IgD-negative memory B cell (primary cell): ENCODE results near the gene EPHA4. TPM values are rescaled to one million over a fixed set of nuclear protein-coding genes. Genes with fewer than 3 reads are reported as not detected.

ENCODE experiments used
- H3K27ac Mint-ChIP-seq, 3 donors: one replicate each; pipeline ENCODE4 v1.8.0; 2020 to 2022; ENCODE audit warnings: mild to moderate bottlenecking in 3 of 3, mixed read lengths in 3 of 3, moderate library complexity in 1 of 3
- H3K27me3 Mint-ChIP-seq: one replicate; pipeline ENCODE4 v1.8.0; 2021; ENCODE audit warnings: mixed read lengths
- H3K36me3 Mint-ChIP-seq: one replicate; pipeline ENCODE4 v1.8.0; 2020; ENCODE audit warnings: mild to moderate bottlenecking, mixed read lengths
- H3K4me1 Mint-ChIP-seq, 3 donors: one replicate each; pipeline ENCODE4 v1.8.0; 2020 to 2022; ENCODE audit warnings: mixed read lengths in 3 of 3, mild to moderate bottlenecking in 1 of 3
- H3K4me3 Mint-ChIP-seq, 4 donors: one replicate each; pipeline ENCODE4 v1.8.0; 2020 to 2022; ENCODE audit warnings: mild to moderate bottlenecking in 4 of 4, mixed read lengths in 4 of 4, moderate library complexity in 3 of 4
- H3K9me3 Mint-ChIP-seq, 3 donors: one replicate each; pipeline ENCODE4 v1.8.0; 2020 to 2021; ENCODE audit warnings: mixed read lengths in 3 of 3, mild to moderate bottlenecking in 1 of 3
- polyA plus RNA-seq: library from polyadenylated mRNA; unstranded; fragments of 300-500 nt; fragmentation: Illumina TruSeq; gene quantifications from one replicate; pipeline ENCODE4 v1.2.3, GENCODE V29; 2021

Gene EPHA4
- polyA plus RNA-seq, 1 donor from 2014 or later, result 29.3 TPM

GRCh38 chr2:221449406-221449805, 122.7 kb downstream of the EPHA4 start:
- H3K4me1 Mint-ChIP-seq, result peaks cover 14 to 22% (median 17%) of the 10 kb centered on the region in 3 donors
- peaks cover 6% of the 10 kb centered on the region for H3K36me3 Mint-ChIP-seq
- H3K9me3 Mint-ChIP-seq, result peaks cover 0 to 2% (median 0%) of the 10 kb centered on the region in 3 donors
- peaks cover 3% of the 10 kb centered on the region for H3K27me3 Mint-ChIP-seq
- H3K27ac Mint-ChIP-seq, result no peak overlapping the region
- no peak overlapping the region for H3K4me3 Mint-ChIP-seq

GRCh38 chr2:221448844-221449390, 123.2 kb downstream of the EPHA4 start:
- Mint-ChIP-seq H3K27ac (peak overlapping the region in 1 of 3 donors; percentile 28), H3K36me3 (peaks cover 6% of the 10 kb centered on the region), H3K4me1 (peaks cover 14 to 22% (median 17%) of the 10 kb centered on the region in 3 donors), H3K4me3 (peak overlapping the region in 1 of 4 donors; percentile 9), H3K27me3 (peaks cover 3% of the 10 kb centered on the region), H3K9me3 (peaks cover 0 to 2% (median 0%) of the 10 kb centered on the region in 3 donors)

- Mint-ChIP-seq H3K4me3 (peak overlapping the region in 1 of 4 donors; percentile 9), H3K9me3 (peaks cover 0 to 2% (median 0%) of the 10 kb centered on the region in 3 donors), H3K27ac (peak overlapping the region in 1 of 3 donors; percentile 50), H3K4me1 (peaks cover 14 to 22% (median 17%) of the 10 kb centered on the region in 3 donors), H3K27me3 (peaks cover 3% of the 10 kb centered on the region), H3K36me3 (peaks cover 6% of the 10 kb centered on the region)
These were observed 123.9 kb downstream of the EPHA4 start for GRCh38 chr2:221448057-221448843.

GRCh38 chr2:221447310-221447709, 124.8 kb downstream of the EPHA4 start:
- Mint-ChIP-seq H3K4me1 (peaks cover 14 to 21% (median 17%) of the 10 kb centered on the region in 3 donors), H3K27ac (no peak overlapping the region), H3K9me3 (peaks cover 0 to 2% (median 0%) of the 10 kb centered on the region in 3 donors), H3K36me3 (peaks cover 9% of the 10 kb centered on the region), H3K27me3 (peaks cover 3% of the 10 kb centered on the region), H3K4me3 (no peak overlapping the region)

GRCh38 chr2:221446140-221446539, 126.0 kb downstream of the EPHA4 start:
- Mint-ChIP-seq H3K9me3 (peaks cover 0 to 2% (median 0%) of the 10 kb centered on the region in 3 donors), H3K4me3 (no peak overlapping the region)

GRCh38 chr2:221444106-221444505, 128.0 kb downstream of the EPHA4 start:
- Mint-ChIP-seq H3K27ac (no peak overlapping the region), H3K4me1 (peaks cover 6 to 8% (median 8%) of the 10 kb centered on the region in 3 donors), H3K9me3 (no peaks in the 10 kb centered on the region), H3K36me3 (peaks cover 14% of the 10 kb centered on the region), H3K4me3 (no peak overlapping the region), H3K27me3 (peaks cover 2% of the 10 kb centered on the region)

More at GRCh38 chr2:221446140-221446539, 126.0 kb downstream of the EPHA4 start:
- no peak overlapping the region for H3K27ac Mint-ChIP-seq
- peaks cover 12% of the 10 kb centered on the region for H3K36me3 Mint-ChIP-seq
- peaks cover 8 to 13% (median 11%) of the 10 kb centered on the region in 3 donors for H3K4me1 Mint-ChIP-seq
- peaks cover 5% of the 10 kb centered on the region for H3K27me3 Mint-ChIP-seq

GRCh38 chr2:221443645-221444044, 128.5 kb downstream of the EPHA4 start:
- H3K36me3 Mint-ChIP-seq, result peaks cover 18% of the 10 kb centered on the region
- no peaks in the 10 kb centered on the region for H3K9me3 Mint-ChIP-seq
- H3K4me1 Mint-ChIP-seq, result peaks cover 1 to 4% (median 3%) of the 10 kb centered on the region in 3 donors
- H3K4me3 Mint-ChIP-seq, result no peak overlapping the region
- H3K27ac Mint-ChIP-seq, result no peak overlapping the region
- peaks cover 2% of the 10 kb centered on the region for H3K27me3 Mint-ChIP-seq

- H3K9me3 Mint-ChIP-seq, result no peaks in the 10 kb centered on the region
- H3K27me3 Mint-ChIP-seq, result peaks cover 2% of the 10 kb centered on the region
- peak overlapping the region in 1 of 3 donors; percentile 47 for H3K27ac Mint-ChIP-seq
- no peaks in the 10 kb centered on the region for H3K4me1 Mint-ChIP-seq
- H3K4me3 Mint-ChIP-seq, result no peak overlapping the region
- H3K36me3 Mint-ChIP-seq, result peaks cover 19% of the 10 kb centered on the region
These were observed 130.0 kb downstream of the EPHA4 start for GRCh38 chr2:221442128-221442527.

- Mint-ChIP-seq H3K27ac (peak overlapping the region in 1 of 3 donors; percentile 70), H3K4me3 (no peak overlapping the region), H3K4me1 (no peaks in the 10 kb centered on the region), H3K9me3 (no peaks in the 10 kb centered on the region), H3K27me3 (peaks cover 2% of the 10 kb centered on the region), H3K36me3 (peaks cover 21% of the 10 kb centered on the region)
These were observed 132.2 kb downstream of the EPHA4 start for GRCh38 chr2:221439761-221440479.

- peaks cover 2% of the 10 kb centered on the region for H3K27me3 Mint-ChIP-seq
- no peak overlapping the region for H3K27ac Mint-ChIP-seq
- H3K36me3 Mint-ChIP-seq, result peaks cover 17% of the 10 kb centered on the region
- H3K4me1 Mint-ChIP-seq, result no peaks in the 10 kb centered on the region
- no peaks in the 10 kb centered on the region for H3K9me3 Mint-ChIP-seq
- H3K4me3 Mint-ChIP-seq, result no peak overlapping the region
These were observed 135.0 kb downstream of the EPHA4 start for GRCh38 chr2:221437056-221437455.

GRCh38 chr2:221435171-221435570, 136.9 kb downstream of the EPHA4 start:
- Mint-ChIP-seq H3K27me3 (no peaks in the 10 kb centered on the region), H3K9me3 (no peaks in the 10 kb centered on the region), H3K4me3 (no peak overlapping the region), H3K27ac (no peak overlapping the region), H3K4me1 (no peaks in the 10 kb centered on the region), H3K36me3 (peaks cover 11% of the 10 kb centered on the region)

GRCh38 chr2:221434142-221434541, 138.0 kb downstream of the EPHA4 start:
- peak overlapping the region in 1 of 3 donors; percentile 67 for H3K27ac Mint-ChIP-seq
- no peaks in the 10 kb centered on the region for H3K27me3 Mint-ChIP-seq
- H3K4me1 Mint-ChIP-seq, result peaks cover 0 to 4% (median 0%) of the 10 kb centered on the region in 3 donors
- peaks cover 13% of the 10 kb centered on the region for H3K36me3 Mint-ChIP-seq
- H3K9me3 Mint-ChIP-seq, result no peaks in the 10 kb centered on the region
- H3K4me3 Mint-ChIP-seq, result no peak overlapping the region

GRCh38 chr2:221431477-221431876, 140.6 kb downstream of the EPHA4 start:
- H3K9me3 Mint-ChIP-seq, result no peaks in the 10 kb centered on the region
- no peak overlapping the region for H3K4me3 Mint-ChIP-seq
- peaks cover 6% of the 10 kb centered on the region for H3K36me3 Mint-ChIP-seq
- H3K27ac Mint-ChIP-seq, result no peak overlapping the region
- H3K27me3 Mint-ChIP-seq, result no peaks in the 10 kb centered on the region
- H3K4me1 Mint-ChIP-seq, result peaks cover 0 to 6% (median 0%) of the 10 kb centered on the region in 3 donors

- Mint-ChIP-seq H3K4me1 (peaks cover 0 to 7% (median 0%) of the 10 kb centered on the region in 3 donors), H3K4me3 (no peak overlapping the region), H3K36me3 (peaks cover 4% of the 10 kb centered on the region)
These were observed 142.2 kb downstream of the EPHA4 start for GRCh38 chr2:221429741-221430491.

More at GRCh38 chr2:221429741-221430491, 142.2 kb downstream of the EPHA4 start:
- Mint-ChIP-seq H3K27ac (peak overlapping the region in 1 of 3 donors; percentile 20), H3K9me3 (no peaks in the 10 kb centered on the region), H3K27me3 (no peaks in the 10 kb centered on the region)
